Stimulated activated naive CD8-positive, alpha-beta T cell treated with anti-CD3 and anti-CD28 coated beads, Interleukin-15, Interleukin-2, amounts not matched to agents 100 ng/mL and 50 ng/mL, for 24 hours (primary cell): ENCODE results near the gene BZW1.
"Not testable (repeated sequence)": the region's sequence is repeated elsewhere in the genome, so short reads cannot be mapped to it uniquely, and the experiment has no call there.

Source experiments
- H3K27ac Mint-ChIP-seq: one replicate; pipeline ENCODE4 v1.8.0; 2021; ENCODE audit warnings: mild to moderate bottlenecking, mixed read lengths
- H3K27me3 Mint-ChIP-seq: one replicate; pipeline ENCODE4 v1.8.0; 2021; ENCODE audit warnings: mixed read lengths
- H3K36me3 Mint-ChIP-seq: one replicate; pipeline ENCODE4 v1.8.0; 2021; ENCODE audit warnings: low read depth, mixed read lengths
- H3K4me1 Mint-ChIP-seq: one replicate; pipeline ENCODE4 v1.8.0; 2021; ENCODE audit warnings: low read depth, mixed read lengths
- H3K4me3 Mint-ChIP-seq: one replicate; pipeline ENCODE4 v1.8.0; 2021; ENCODE audit warnings: mild to moderate bottlenecking, mixed read lengths
- H3K9me3 Mint-ChIP-seq: one replicate; pipeline ENCODE4 v1.8.0; 2021; ENCODE audit warnings: mixed read lengths

Gene BZW1

DNA sequence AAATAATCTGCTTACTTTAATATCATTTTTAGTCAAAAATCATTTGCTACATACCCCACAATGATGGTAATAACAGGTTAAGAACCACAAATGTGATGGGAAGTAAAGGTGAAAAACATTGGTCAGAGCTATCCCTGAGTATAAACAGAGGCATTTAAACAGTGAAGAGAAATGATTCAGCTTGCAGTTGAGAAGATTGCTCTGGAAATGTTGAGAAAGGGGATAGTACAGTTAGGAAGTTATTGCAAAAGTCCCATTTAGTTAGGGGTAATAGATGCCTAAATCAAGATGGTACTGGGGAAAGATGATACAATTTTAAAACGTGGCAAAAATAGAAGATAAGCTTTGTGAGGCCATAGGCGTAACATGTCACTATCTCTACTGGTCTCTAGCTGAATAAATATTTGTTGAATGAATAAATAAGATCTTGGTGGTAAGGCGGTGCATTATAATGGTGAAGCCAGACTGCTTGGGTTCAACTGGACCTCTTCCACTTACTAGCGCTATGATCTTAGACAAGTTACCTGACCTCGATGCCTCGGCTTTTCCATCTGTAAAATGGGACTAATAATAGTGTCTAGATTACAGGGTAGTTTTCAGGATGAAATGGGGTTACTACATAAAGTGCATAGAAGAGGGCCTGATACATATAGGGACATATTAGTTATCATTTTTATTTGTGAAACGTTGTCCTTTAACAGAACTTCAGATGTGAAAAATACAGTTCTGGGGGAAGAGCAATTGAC, 2.0 kb upstream of the BZW1 start:
- no peaks in the 10 kb centered on the region for H3K9me3 Mint-ChIP-seq
- peaks cover 25% of the 10 kb centered on the region for H3K36me3 Mint-ChIP-seq
- H3K27ac Mint-ChIP-seq = no peak overlapping the region
- H3K4me1 Mint-ChIP-seq = peaks cover 39% of the 10 kb centered on the region
- H3K27me3 Mint-ChIP-seq = no peaks in the 10 kb centered on the region
- peak overlapping the region; percentile 91 for H3K4me3 Mint-ChIP-seq

DNA sequence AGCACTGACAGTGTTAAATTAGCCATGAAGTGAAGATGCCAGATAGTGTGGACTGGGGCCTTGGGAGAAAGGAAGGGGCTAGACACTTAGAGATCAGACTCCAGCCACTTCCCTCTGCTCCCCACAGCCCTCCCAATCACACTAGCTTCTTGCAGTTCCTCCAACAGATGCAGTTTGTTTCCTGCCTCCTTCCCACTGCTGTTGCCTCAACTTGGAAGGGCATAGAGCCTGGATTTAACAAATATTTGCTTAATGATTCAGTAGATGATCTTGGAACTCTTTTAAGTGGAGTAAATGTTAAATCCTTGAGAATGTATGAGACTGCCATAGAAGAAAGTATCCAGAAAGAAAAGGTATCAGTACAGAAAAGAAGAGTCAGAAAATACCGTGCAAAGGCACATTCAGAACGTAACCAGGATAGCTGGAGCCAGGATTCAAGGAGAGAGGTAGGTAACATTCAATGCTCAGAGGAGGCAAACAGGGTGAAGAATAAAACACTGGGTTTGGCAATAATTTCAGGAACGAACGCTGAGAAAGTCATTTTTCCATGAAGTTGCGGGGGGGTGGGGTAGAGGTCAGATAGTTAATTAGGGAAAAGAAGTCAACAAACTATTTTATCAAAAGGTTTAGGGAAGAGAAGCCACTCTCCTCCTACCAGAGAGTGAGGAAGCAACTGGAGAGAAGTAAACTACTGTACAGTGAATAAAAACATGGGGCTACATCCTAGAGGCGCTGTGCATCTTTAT, 1.3 kb upstream of the BZW1 start:
- Mint-ChIP-seq H3K4me3 (peak overlapping the region; percentile 91), H3K9me3 (no peaks in the 10 kb centered on the region), H3K27ac (peak overlapping the region; percentile 96), H3K4me1 (peaks cover 46% of the 10 kb centered on the region), H3K36me3 (peaks cover 32% of the 10 kb centered on the region), H3K27me3 (no peaks in the 10 kb centered on the region)

DNA sequence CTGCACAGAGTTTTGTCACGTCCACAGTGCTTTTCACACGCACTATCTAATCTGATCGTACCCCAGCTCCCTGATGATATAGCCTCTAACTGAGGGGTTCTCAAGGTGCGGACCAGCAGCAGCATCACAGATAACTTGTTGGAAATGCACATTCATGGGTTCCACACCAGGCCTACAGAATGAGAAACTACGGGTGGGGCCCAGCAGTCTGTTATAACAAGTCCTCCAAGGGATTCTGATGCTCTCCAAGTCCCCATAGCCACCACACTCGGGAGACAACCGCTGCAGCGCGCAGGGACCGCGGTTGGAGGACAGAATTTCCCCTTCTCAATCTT, 745 bp upstream of the BZW1 start:
- peaks cover 38% of the 10 kb centered on the region for H3K36me3 Mint-ChIP-seq
- H3K4me1 Mint-ChIP-seq = peaks cover 52% of the 10 kb centered on the region
- H3K27ac Mint-ChIP-seq = peak overlapping the region; percentile 96
- no peaks in the 10 kb centered on the region for H3K9me3 Mint-ChIP-seq
- H3K27me3 Mint-ChIP-seq = no peaks in the 10 kb centered on the region
- peak overlapping the region; percentile 91 for H3K4me3 Mint-ChIP-seq

DNA sequence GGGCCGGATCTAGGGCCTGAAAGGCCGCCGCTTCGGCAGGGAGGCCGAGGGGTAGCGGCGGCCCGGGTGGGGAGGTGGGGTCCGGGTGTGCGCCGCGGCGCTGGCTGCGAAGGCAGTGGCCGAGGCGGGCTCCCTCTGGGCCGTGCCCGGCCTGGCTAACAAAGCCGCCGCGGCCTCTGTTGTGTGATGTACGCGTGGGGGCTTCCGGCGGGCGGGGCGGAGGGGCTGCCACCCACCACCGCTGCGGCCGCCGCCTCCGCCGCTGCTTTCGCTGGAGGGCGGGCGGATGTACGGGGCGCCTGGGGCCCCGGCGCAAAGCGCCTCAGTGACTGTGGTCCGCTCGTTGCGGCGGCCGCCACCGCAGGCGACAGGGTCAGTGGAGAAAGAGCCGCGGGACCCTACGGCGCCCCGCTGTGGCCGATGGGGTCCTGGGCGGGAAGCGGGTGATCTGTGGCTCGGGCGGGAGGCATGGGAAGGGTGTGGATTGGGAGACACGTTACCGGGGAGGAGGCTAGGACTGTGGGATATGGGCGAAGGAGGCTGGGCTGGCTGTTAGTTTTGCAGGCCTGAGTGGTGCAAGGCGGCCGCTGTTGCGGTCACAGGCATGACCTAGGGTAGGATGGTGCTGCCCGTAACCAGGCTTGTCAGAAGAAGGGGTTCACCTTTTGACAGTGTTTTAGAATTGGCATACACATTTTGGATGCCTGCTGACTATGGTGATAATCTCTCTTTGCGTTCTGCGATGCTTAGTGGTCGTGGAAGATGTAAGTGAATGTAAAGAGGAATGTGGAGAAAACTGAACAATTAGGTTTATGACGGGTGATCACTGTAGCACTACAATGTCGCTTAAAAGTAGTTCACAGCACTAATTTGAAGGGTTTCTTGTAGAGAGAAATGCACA, 662 bp downstream of the BZW1 start:
- Mint-ChIP-seq H3K36me3 (peaks cover 52% of the 10 kb centered on the region), H3K27ac (peak overlapping the region; percentile 98), H3K27me3 (no peaks in the 10 kb centered on the region), H3K9me3 (no peaks in the 10 kb centered on the region), H3K4me1 (peaks cover 60% of the 10 kb centered on the region), H3K4me3 (peak overlapping the region; percentile 91)

DNA sequence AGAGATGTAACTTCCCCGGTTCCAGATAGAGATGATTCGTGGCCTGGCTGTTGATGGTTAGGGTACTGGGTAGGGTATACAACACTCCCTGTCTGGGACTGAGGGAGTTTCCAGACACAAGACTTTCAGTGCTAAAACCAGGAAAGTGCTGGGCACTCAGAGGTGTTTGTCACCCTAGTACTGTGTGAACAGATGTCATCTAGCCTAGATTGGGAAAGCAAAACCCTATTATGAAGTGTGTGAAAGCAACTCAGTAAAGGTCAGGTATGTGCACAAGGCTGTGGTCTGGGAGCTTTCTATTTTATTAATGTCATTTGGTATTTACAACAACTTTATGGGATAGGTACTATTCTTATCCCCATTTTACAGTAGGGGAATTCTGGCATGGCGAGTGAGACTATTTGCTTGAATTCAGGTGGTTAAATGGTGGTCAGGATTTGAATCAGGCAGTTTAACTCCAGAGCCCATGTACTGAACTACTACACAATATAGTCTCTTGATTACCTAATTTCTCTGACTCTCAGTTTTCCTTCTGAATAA, 2.6 kb downstream of the BZW1 start:
- H3K9me3 Mint-ChIP-seq = no peaks in the 10 kb centered on the region
- H3K4me1 Mint-ChIP-seq = peaks cover 70% of the 10 kb centered on the region
- peak overlapping the region; percentile 90 for H3K27ac Mint-ChIP-seq
- H3K27me3 Mint-ChIP-seq = no peaks in the 10 kb centered on the region
- H3K36me3 Mint-ChIP-seq = peaks cover 72% of the 10 kb centered on the region
- peak overlapping the region; percentile 91 for H3K4me3 Mint-ChIP-seq

DNA sequence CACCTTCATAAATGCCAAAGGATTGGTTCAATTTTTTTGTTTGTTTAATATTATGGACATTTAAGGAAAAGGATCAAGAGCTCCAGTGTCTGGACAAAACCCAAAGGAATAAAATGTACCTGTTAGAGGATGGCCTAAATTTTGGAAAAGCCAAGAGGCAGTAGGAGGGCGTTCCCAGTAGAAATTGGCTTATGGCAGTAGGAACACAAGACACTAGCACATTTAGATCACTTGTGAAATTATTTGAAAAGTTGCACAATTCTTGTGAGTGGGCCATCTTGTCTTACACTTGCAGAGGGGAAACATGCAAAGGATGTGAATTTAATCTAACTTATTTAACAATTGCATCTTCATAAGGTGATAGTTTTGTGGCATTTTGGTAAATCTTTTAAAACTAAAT, 3.2 kb downstream of the BZW1 start:
- H3K4me1 Mint-ChIP-seq = peaks cover 66% of the 10 kb centered on the region
- H3K27ac Mint-ChIP-seq = peak overlapping the region; percentile 90
- H3K36me3 Mint-ChIP-seq = peaks cover 77% of the 10 kb centered on the region
- H3K4me3 Mint-ChIP-seq = peak overlapping the region; percentile 91
- no peaks in the 10 kb centered on the region for H3K9me3 Mint-ChIP-seq
- no peaks in the 10 kb centered on the region for H3K27me3 Mint-ChIP-seq

DNA sequence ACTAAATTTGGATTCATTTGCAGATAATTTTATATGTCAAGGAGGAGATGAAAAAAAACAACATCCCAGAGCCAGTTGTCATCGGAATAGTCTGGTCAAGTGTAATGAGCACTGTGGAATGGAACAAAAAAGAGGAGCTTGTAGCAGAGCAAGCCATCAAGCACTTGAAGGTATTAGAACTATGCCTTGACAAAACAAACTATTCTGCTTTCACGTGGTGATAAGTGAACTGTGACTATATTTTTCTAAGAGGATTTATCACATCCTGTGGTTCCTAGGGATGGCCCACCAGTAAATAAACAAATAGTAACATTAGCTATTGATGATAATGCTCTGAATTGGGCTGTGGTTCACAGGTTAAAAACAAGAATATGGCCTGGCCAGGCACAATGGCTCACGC, 7.0 kb downstream of the BZW1 start:
- Mint-ChIP-seq H3K27ac (peak overlapping the region; percentile 49), H3K4me1 (peaks cover 55% of the 10 kb centered on the region)

DNA sequence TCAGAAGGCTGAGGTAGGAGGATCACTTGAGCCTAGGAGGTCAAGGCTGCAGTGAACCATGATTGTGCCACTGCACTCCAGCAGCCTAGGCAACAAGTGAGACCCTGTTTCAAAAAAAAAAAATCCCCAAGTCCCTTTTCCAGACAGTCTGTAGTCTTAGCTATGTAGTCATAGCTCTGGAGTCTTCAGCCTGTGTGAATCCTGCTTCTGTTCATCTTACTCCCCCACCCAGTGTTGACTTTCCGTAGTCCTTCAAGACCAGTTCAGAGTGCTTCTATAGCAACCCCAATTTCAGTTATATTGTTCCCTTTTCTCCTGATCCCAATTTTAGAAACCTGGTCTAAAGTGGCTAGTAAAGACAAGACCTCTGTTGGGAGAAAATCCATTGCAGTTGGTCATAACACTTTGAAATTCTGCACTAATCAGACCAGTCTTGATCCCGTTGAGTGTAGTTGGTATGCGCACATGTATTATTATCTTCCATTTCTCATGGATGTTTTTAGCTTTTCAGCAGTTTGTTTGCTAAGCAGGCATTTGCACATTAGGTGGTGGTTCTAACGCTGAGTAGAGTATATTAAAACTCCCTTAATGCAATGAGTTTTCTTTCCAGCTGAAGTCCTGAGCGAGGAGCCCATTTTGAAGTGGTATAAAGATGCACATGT, 9.0 kb downstream of the BZW1 start:
- Mint-ChIP-seq H3K9me3 (no peaks in the 10 kb centered on the region), H3K36me3 (peaks cover 80% of the 10 kb centered on the region), H3K27ac (peak overlapping the region; percentile 74), H3K4me3 (no peak overlapping the region), H3K4me1 (peaks cover 36% of the 10 kb centered on the region), H3K27me3 (no peaks in the 10 kb centered on the region)

More for the DNA sequence above, 7.0 kb downstream of the BZW1 start:
- H3K9me3 Mint-ChIP-seq, H3K4me3 Mint-ChIP-seq, H3K27me3 Mint-ChIP-seq: not testable (repeated sequence)
- peaks cover 85% of the 10 kb centered on the region for H3K36me3 Mint-ChIP-seq

DNA sequence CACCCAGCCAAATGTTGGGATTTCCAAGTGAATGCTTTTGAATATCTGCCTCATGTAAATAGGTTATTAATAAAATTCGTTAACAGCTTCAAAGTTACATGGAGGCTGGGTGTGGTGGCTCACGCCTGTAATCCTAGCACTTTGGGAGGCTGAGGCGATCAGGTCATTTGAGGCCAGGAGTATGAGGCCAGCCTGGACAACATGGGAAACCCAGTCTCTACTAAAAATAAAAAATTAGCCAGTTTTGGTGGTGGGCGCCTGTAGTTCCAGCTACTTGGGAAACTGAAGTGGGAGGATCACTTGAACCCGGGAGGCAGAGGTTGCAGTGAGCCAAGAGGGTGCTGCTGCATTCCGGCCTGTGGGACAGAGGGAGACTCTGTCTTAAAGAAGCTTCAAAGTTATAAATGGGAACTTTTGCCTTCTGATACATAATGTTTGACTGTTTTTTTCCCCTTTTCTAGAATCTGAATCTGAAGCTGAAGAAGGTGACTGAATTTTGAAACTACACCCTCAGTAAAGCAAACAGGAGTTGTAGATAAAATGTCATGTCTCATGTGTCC, 10.1 kb downstream of the BZW1 start:
- no peaks in the 10 kb centered on the region for H3K9me3 Mint-ChIP-seq
- peaks cover 70% of the 10 kb centered on the region for H3K36me3 Mint-ChIP-seq
- peak overlapping the region; percentile 58 for H3K27ac Mint-ChIP-seq
- H3K4me1 Mint-ChIP-seq = peaks cover 25% of the 10 kb centered on the region
- H3K27me3 Mint-ChIP-seq = no peaks in the 10 kb centered on the region
- H3K4me3 Mint-ChIP-seq = no peak overlapping the region

- Mint-ChIP-seq H3K27me3 (no peaks in the 10 kb centered on the region), H3K27ac (no peak overlapping the region), H3K9me3 (no peaks in the 10 kb centered on the region), H3K36me3 (peaks cover 28% of the 10 kb centered on the region), H3K4me3 (no peak overlapping the region), H3K4me1 (peaks cover 5% of the 10 kb centered on the region)
Observed at GRCh38 chr2:200828104-200828503, 16.4 kb downstream of the BZW1 start.

- Mint-ChIP-seq H3K27me3 (no peaks in the 10 kb centered on the region), H3K27ac (no peak overlapping the region), H3K36me3 (peaks cover 28% of the 10 kb centered on the region), H3K4me3 (no peak overlapping the region), H3K9me3 (no peaks in the 10 kb centered on the region), H3K4me1 (peaks cover 5% of the 10 kb centered on the region)
Observed at GRCh38 chr2:200828572-200829257, 17.0 kb downstream of the BZW1 start.

DNA sequence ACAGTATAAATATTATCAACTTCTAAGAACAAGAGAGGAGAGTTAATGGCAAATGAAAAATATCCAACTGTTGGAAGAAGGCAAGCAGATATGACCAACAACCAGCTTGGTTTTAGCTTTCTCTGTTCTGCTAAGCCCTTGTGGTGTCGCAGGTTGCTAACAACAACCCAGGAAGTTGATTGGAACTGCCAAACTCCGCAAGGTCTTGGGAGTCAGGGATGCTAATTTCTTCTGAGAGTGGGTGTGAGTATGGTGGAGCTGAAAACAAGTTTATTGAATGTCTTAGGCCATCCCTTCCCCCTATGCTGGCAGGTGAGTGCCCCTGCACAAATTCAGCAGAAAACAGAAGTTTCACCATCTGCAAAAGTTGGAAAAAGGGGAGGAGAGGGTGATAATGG, 17.5 kb downstream of the BZW1 start:
- H3K36me3 Mint-ChIP-seq = peaks cover 24% of the 10 kb centered on the region
- no peak overlapping the region for H3K4me3 Mint-ChIP-seq
- H3K27me3 Mint-ChIP-seq = no peaks in the 10 kb centered on the region
- peaks cover 5% of the 10 kb centered on the region for H3K4me1 Mint-ChIP-seq
- H3K9me3 Mint-ChIP-seq = no peaks in the 10 kb centered on the region
- H3K27ac Mint-ChIP-seq = no peak overlapping the region

DNA sequence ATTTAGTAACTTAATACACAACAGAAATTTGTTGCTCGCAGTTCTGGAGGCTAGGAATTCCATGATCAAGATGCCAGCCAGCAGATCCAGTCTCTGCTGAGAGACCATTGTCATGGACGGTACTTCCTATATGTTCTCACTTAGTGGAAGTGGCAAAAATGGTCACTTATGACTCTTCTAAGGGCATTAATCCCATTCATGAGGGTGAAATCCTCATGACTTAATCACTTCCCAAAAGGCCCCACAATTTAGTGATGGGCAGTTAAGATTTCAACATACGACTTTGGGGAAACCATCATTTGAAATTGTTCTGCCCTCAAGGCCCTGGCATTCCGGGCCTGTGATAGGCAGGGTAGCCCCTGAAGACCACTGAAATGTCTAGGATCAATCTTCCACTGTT, 23.0 kb downstream of the BZW1 start:
- H3K4me1 Mint-ChIP-seq = no peaks in the 10 kb centered on the region
- H3K27me3 Mint-ChIP-seq = no peaks in the 10 kb centered on the region
- no peak overlapping the region for H3K4me3 Mint-ChIP-seq
- H3K9me3 Mint-ChIP-seq = no peaks in the 10 kb centered on the region
- H3K27ac Mint-ChIP-seq = no peak overlapping the region
- H3K36me3 Mint-ChIP-seq = no peaks in the 10 kb centered on the region

DNA sequence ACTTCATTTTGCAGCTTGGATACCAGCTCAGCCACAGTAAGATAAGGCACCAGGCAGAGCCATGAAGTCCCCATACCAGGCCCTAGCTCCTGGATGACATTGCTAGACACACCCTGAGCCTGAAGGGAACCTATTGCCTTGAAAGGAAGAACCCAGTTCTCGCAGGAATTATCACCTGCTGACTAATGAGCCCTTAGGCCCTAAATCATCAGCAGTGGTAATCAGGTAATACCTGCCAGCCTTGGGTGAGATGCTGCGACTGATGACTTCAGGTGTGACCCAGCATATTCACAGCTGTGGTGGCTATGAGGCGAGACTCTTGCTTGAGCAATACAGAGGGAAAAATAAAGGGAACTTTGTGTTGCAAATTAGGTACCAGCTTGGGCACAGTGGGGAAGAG, 27.8 kb downstream of the BZW1 start:
- H3K36me3 Mint-ChIP-seq = no peaks in the 10 kb centered on the region
- H3K4me1 Mint-ChIP-seq = no peaks in the 10 kb centered on the region
- H3K27ac Mint-ChIP-seq = no peak overlapping the region
- H3K9me3 Mint-ChIP-seq = no peaks in the 10 kb centered on the region
- H3K27me3 Mint-ChIP-seq = no peaks in the 10 kb centered on the region
- H3K4me3 Mint-ChIP-seq = no peak overlapping the region
